HepG2 (cell line): ENCODE data around the gene LRRC43. TPM values are rescaled to one million over a fixed set of nuclear protein-coding genes. Genes with fewer than 3 reads are reported as not detected.

Experiments used
- BRF2 ChIP-seq: sonication (generic); formaldehyde crosslinking; IDR thresholded peaks from 2 replicates; pipeline ENCODE4 v1.8.1; 2022; ENCODE audit warnings: mild to moderate bottlenecking, missing genetic modification reagents
- CREB1 ChIP-seq, 2 experiments: fragments of 450-650 bp in 1 of 2; IDR thresholded peaks; 2 replicates each; pipeline ENCODE4 v1.6.1; 2016 to 2017; ENCODE audit warnings: control low read depth in 1 of 2, mild to moderate bottlenecking in 1 of 2, missing compliant biosample characterization in 1 of 2, missing genetic modification characterization in 1 of 2
- DMAP1 ChIP-seq: IDR thresholded peaks from 2 replicates; pipeline ENCODE4 v1.6.1; 2016
- FOXJ3 ChIP-seq: sonication (generic); formaldehyde crosslinking; IDR thresholded peaks from 2 replicates; pipeline ENCODE4 v1.4.0; 2020; ENCODE audit warnings: missing genetic modification reagents, mild to moderate bottlenecking, borderline replicate concordance
- HOMEZ ChIP-seq: IDR thresholded peaks from 2 replicates; pipeline ENCODE4 v1.6.1; 2016; ENCODE audit warnings: low read depth
- JDP2 ChIP-seq: sonication (generic); formaldehyde crosslinking; IDR thresholded peaks from 2 replicates; pipeline ENCODE4 v1.8.1; 2022; ENCODE audit warnings: missing genetic modification reagents, borderline replicate concordance
- MXD1 ChIP-seq: sonication (generic); formaldehyde crosslinking; IDR thresholded peaks from 2 replicates; pipeline ENCODE4 v1.4.0; 2020; ENCODE audit warnings: mild to moderate bottlenecking, missing genetic modification reagents
- NRL ChIP-seq: sonication (generic); formaldehyde crosslinking; IDR thresholded peaks from 2 replicates; pipeline ENCODE4 v1.5.0; 2020; ENCODE audit warnings: missing genetic modification reagents, mild to moderate bottlenecking, moderate library complexity, borderline replicate concordance
- PLSCR1 ChIP-seq: sonication (generic); formaldehyde crosslinking; IDR thresholded peaks from 2 replicates; pipeline ENCODE4 v1.5.0; 2020; ENCODE audit warnings: missing genetic modification reagents, mild to moderate bottlenecking, borderline replicate concordance
- SMARCE1 ChIP-seq: fragments of 450-650 bp; IDR thresholded peaks from 2 replicates; pipeline ENCODE4 v1.6.1; 2017; ENCODE audit warnings: borderline replicate concordance
- TCF12 ChIP-seq, 2 experiments: fragments of 450-650 bp in 1 of 2; sonication (generic) in 1 of 2; formaldehyde crosslinking in 1 of 2; IDR thresholded peaks; 2 replicates each; pipeline versions ENCODE4 v1.6.1 to v1.8.0; 2017 to 2022; ENCODE audit warnings: antibody characterized with exemption in 1 of 2, mild to moderate bottlenecking in 1 of 2, missing genetic modification reagents in 1 of 2, moderate library complexity in 1 of 2
- THAP11 ChIP-seq: IDR thresholded peaks from 2 replicates; pipeline ENCODE4 v1.6.1; 2016; ENCODE audit warnings: missing biosample characterization, missing genetic modification reagents
- TMF1 ChIP-seq: sonication (generic); formaldehyde crosslinking; IDR thresholded peaks from 2 replicates; pipeline ENCODE4 v1.8.1; 2022; ENCODE audit warnings: low read depth, missing genetic modification reagents
- TOPORS ChIP-seq: sonication (generic); formaldehyde crosslinking; IDR thresholded peaks from 2 replicates; pipeline ENCODE4 v1.8.0; 2023; ENCODE audit warnings: mild to moderate bottlenecking, missing genetic modification reagents
- ZBTB26 ChIP-seq: IDR thresholded peaks from 2 replicates; pipeline ENCODE4 v1.6.1; 2016; ENCODE audit warnings: missing compliant biosample characterization, missing genetic modification reagents, borderline replicate concordance
- ZBTB38 ChIP-seq: sonication (generic); formaldehyde crosslinking; IDR thresholded peaks from 2 replicates; pipeline ENCODE4 v1.5.1; 2020; ENCODE audit warnings: mild to moderate bottlenecking, missing genetic modification reagents
- ZFP1 ChIP-seq: IDR thresholded peaks from 2 replicates; pipeline ENCODE4 v1.6.1; 2016
- ZGPAT ChIP-seq: IDR thresholded peaks from 2 replicates; pipeline ENCODE4 v1.6.1; 2016; ENCODE audit warnings: mild to moderate bottlenecking
- ZNF256 ChIP-seq: sonication (generic); formaldehyde crosslinking; conservative IDR thresholded peaks from 2 replicates; pipeline ENCODE4 v1.4.0; 2020; ENCODE audit warnings: missing genetic modification reagents
- ZNF296 ChIP-seq: sonication (generic); formaldehyde crosslinking; conservative IDR thresholded peaks from 2 replicates; pipeline ENCODE4 v1.5.0; 2020; ENCODE audit warnings: mild to moderate bottlenecking, missing genetic modification reagents
- ZNF576 ChIP-seq: sonication (generic); formaldehyde crosslinking; IDR thresholded peaks from 2 replicates; pipeline ENCODE4 v1.4.0; 2020; ENCODE audit warnings: mild to moderate bottlenecking, missing genetic modification reagents
- ZZZ3 ChIP-seq: sonication (generic); formaldehyde crosslinking; IDR thresholded peaks from 2 replicates; pipeline ENCODE4 v1.4.0; 2020; ENCODE audit warnings: missing genetic modification reagents, mild to moderate bottlenecking, borderline replicate concordance
- polyA plus RNA-seq, 8 experiments: library from polyadenylated mRNA; depleted of rRNA in 3 of 8; stranded (reverse) in 7 of 8; unstranded in 1 of 8; fragments of >200 nt; fragmentation: Illumina TruSeq in 4 of 8; extraction: Trizol in 4 of 8; gene quantifications; 2 replicates each; pipeline versions ENCODE4 v1.2.1 to v1.2.3, GENCODE V29; 2011 to 2016; ENCODE audit warnings: low read depth in 4 of 8, missing spikeins in 1 of 8, mixed read lengths in 1 of 8; ENCODE audit not compliant: insufficient read depth in 1 of 8
- total RNA-seq, 5 experiments: library from RNA; depleted of rRNA; stranded (reverse); fragments of >200 nt; fragmentation: Illumina TruSeq; extraction: Trizol; gene quantifications; 2 replicates each; pipeline ENCODE4 v1.2.3, GENCODE V29; 2016; ENCODE audit warnings: low read depth in 1 of 5

LRRC43 gene
- total and polyA plus RNA-seq, 2 of the 13 experiments (the other 11 are each of a cell fraction or from before 2014, with no cell fraction given), result not detected

GRCh38 chr12:122226366-122227125 is 43.6 kb downstream of the LRRC43 start (continued):
- 0 out of 2 replicates have a peak, but pooled peaks have one; percentile 55 for TF ChIP-seq PLSCR1
- peak; percentile 88 for TF ChIP-seq TMF1
- peak; percentile 54; the same call in 1 of the 2 replicates for TF ChIP-seq ZGPAT (CRISPR knock-in tag)
- TF ChIP-seq ZZZ3 (CRISPR knock-in tag), result peak; percentile 38; the same call in 1 of the 2 replicates
- TF ChIP-seq JDP2, result peak; percentile 50; the same call in 1 of the 2 replicates
- no peak for TF ChIP-seq SMARCE1
- no peak for TF ChIP-seq FOXJ3
- peak; percentile 73; the same call in 1 of the 2 replicates for TF ChIP-seq ZBTB38
- no peak for TF ChIP-seq ZNF576 (CRISPR knock-in tag)
- peak; percentile 95 for TF ChIP-seq MXD1 (CRISPR knock-in tag)
- TF ChIP-seq ZNF256 (CRISPR knock-in tag), result peak; percentile 96
- no peak for TF ChIP-seq THAP11
- TF ChIP-seq TOPORS (CRISPR knock-in tag), result no peak
- no peak for TF ChIP-seq ZFP1
- TF ChIP-seq ZBTB26 (CRISPR knock-in tag), result peak; percentile 88; the same call in 1 of the 2 replicates
- no peak for TF ChIP-seq DMAP1 (CRISPR knock-in tag)
- no peak for TF ChIP-seq BRF2 (CRISPR knock-in tag)
- TF ChIP-seq NRL, result peak; percentile 63; the same call in 1 of the 2 replicates
- no peak for TF ChIP-seq TCF12 (IDR thresholded peaks at IDR 0.05)
- no peak for TF ChIP-seq TCF12 (CRISPR knock-in tag; IDR thresholded peaks at IDR 0.05)
- TF ChIP-seq ZNF296 (CRISPR knock-in tag), result peak; percentile 74; the same call in 1 of the 2 replicates
- no peak for TF ChIP-seq CREB1 (IDR thresholded peaks at IDR 0.05)
- TF ChIP-seq CREB1 (CRISPR knock-in tag; IDR thresholded peaks at IDR 0.05), result no peak
- TF ChIP-seq HOMEZ (CRISPR knock-in tag), result no peak
